Upper lobe of left lung (tissue), 6 donors: ENCODE measurements around the gene MYT1. TPM values are rescaled to one million over a fixed set of nuclear protein-coding genes. Genes with fewer than 3 reads are reported as not detected.

Experiments
- ATAC-seq, 2 donors: fragments of 200-7000 bp; cut with Tn5 transposase; one replicate each; pipeline ENCODE4 v1.9.1; 2022; ENCODE audit warnings: mild to moderate bottlenecking in 2 of 2, moderate library complexity in 2 of 2; ENCODE audit not compliant: low FRiP score in 2 of 2
- DNase-seq, 2 donors: peaks; one replicate each; pipeline ENCODE4 v3.0.0-alpha.2; 2019 to 2020
- H3K27ac ChIP-seq, 4 donors: fragments of 200-600 bp; sonication (generic); one replicate each; pipeline ENCODE4 v1.5.1; 2016 to 2019
- H3K27me3 ChIP-seq, 4 donors: fragments of 200-600 bp; sonication (generic); one replicate each; pipeline ENCODE4 v1.5.1; 2017 to 2019
- H3K36me3 ChIP-seq, 4 donors: fragments of 200-600 bp; sonication (generic); one replicate each; pipeline ENCODE4 v1.5.1; 2016 to 2019
- H3K4me1 ChIP-seq, 4 donors: fragments of 200-600 bp; sonication (generic); one replicate each; pipeline ENCODE4 v1.5.1; 2018 to 2019
- H3K4me3 ChIP-seq, 4 donors: fragments of 200-600 bp; sonication (generic); one replicate each; pipeline ENCODE4 v1.5.1; 2017 to 2019; ENCODE audit warnings: mild to moderate bottlenecking in 2 of 4, moderate library complexity in 1 of 4
- H3K9me3 ChIP-seq, 4 donors: fragments of 200-600 bp; sonication (generic); one replicate each; pipeline ENCODE4 v1.5.1; 2018 to 2019
- CTCF ChIP-seq, 6 experiments: fragments of 450-650 bp in 4 of 6; fragments of 200-600 bp in 2 of 6; sonication (generic) in 2 of 6; IDR thresholded peaks; one replicate each; pipeline ENCODE4 v1.5.1; 2016 to 2019; ENCODE audit warnings: antibody characterized with exemption in 6 of 6
- EP300 ChIP-seq, 4 donors: sonication (generic); formaldehyde crosslinking; IDR thresholded peaks; one replicate each; pipeline ENCODE4 v1.5.1; 2017; ENCODE audit warnings: antibody characterized with exemption in 4 of 4, control low read depth in 2 of 4
- POLR2A ChIP-seq, 4 donors: fragments of 450-650 bp; IDR thresholded peaks; one replicate each; pipeline ENCODE4 v1.5.1; 2016 to 2017; ENCODE audit warnings: antibody characterized with exemption in 4 of 4, mild to moderate bottlenecking in 2 of 4
- POLR2AphosphoS5 ChIP-seq, 2 donors: sonication (generic); formaldehyde crosslinking; IDR thresholded peaks; one replicate each; pipeline ENCODE4 v1.5.1; 2017; ENCODE audit warnings: antibody characterized with exemption in 2 of 2
- WGBS, 2 donors: methylation state at CpG; one replicate each; pipeline ENCODE4 v1.1.5; 2017 to 2018; 5-methylcytosine and 5-hydroxymethylcytosine counted together
- total RNA-seq, 6 donors: library from RNA; depleted of rRNA in 4 of 6; stranded (reverse); fragments of >200 nt in 4 of 6; gene quantifications; one replicate each; pipeline versions ENCODE4 v1.1.0 to v1.2.1, GENCODE V29; 2016 to 2021
- donor health status: DM: no; HTN: no; CAD: no; lungs with moderate emphysema.
- donor health status: DM: no; HTN: yes; CAD: no; lungs with severe emphysema.

The MYT1 gene
- total RNA-seq, 6 donors from 2014 or later, result 0.09 to 3.1 TPM; not detected in 4

GRCh38 chr20:64205611-64206026 is 41.4 kb downstream of the MYT1 start:
- no peak overlapping the region for H3K27ac ChIP-seq
- no peaks in the 10 kb centered on the region for H3K27me3 ChIP-seq
- 71 to 77% methylated on average over 17 of the region's 17 CpGs for WGBS, 2 donors
- TF ChIP-seq CTCF (IDR thresholded peaks at IDR 0.05), result no peak
- no peak for TF ChIP-seq POLR2A (IDR thresholded peaks at IDR 0.05)
- no peak for TF ChIP-seq POLR2AphosphoS5 (IDR thresholded peaks at IDR 0.05)
- no peak for TF ChIP-seq EP300 (IDR thresholded peaks at IDR 0.05)
- ATAC-seq (no peak), DNase-seq (no peak)
- H3K36me3 ChIP-seq, result no peaks in the 10 kb centered on the region
- no peak overlapping the region for H3K4me3 ChIP-seq
- no peaks in the 10 kb centered on the region for H3K4me1 ChIP-seq
- no peaks in the 10 kb centered on the region for H3K9me3 ChIP-seq

GRCh38 chr20:64206614-64207013 is 42.4 kb downstream of the MYT1 start:
- ATAC-seq (no peak), DNase-seq (no peak)
- Histone ChIP-seq H3K4me1 (peaks cover 0 to 5% (median under 1%) of the 10 kb centered on the region in 4 donors), H3K9me3 (no peaks in the 10 kb centered on the region), H3K4me3 (no peak overlapping the region), H3K36me3 (no peaks in the 10 kb centered on the region), H3K27ac (no peak overlapping the region), H3K27me3 (no peaks in the 10 kb centered on the region)
- TF ChIP-seq POLR2AphosphoS5 (IDR thresholded peaks at IDR 0.05) (no peak), EP300 (IDR thresholded peaks at IDR 0.05) (no peak), POLR2A (IDR thresholded peaks at IDR 0.05) (no peak), CTCF (IDR thresholded peaks at IDR 0.05) (no peak)
- 90 to 95% methylated on average over 6 to 8 of the region's 8 CpGs for WGBS, 2 donors

GRCh38 chr20:64207641-64208590 is 43.7 kb downstream of the MYT1 start:
- TF ChIP-seq POLR2A (IDR thresholded peaks at IDR 0.05) (no peak), POLR2AphosphoS5 (IDR thresholded peaks at IDR 0.05) (no peak), CTCF (IDR thresholded peaks at IDR 0.05) (no peak), EP300 (IDR thresholded peaks at IDR 0.05) (no peak)
- no peaks in the 10 kb centered on the region for H3K36me3 ChIP-seq
- H3K27ac ChIP-seq, result no peak overlapping the region
- peak in 1 of 2 donors; percentile 65 for DNase-seq
- H3K4me1 ChIP-seq, result peaks cover 2 to 14% (median 9%) of the 10 kb centered on the region in 4 donors
- no peaks in the 10 kb centered on the region for H3K27me3 ChIP-seq
- H3K4me3 ChIP-seq, result no peak overlapping the region
- ATAC-seq, result no peak
- H3K9me3 ChIP-seq, result no peaks in the 10 kb centered on the region
- WGBS, 2 donors, result 84 to 87% methylated on average over 22 to 25 of the region's 25 CpGs

- Histone ChIP-seq H3K4me1 (peaks cover 7 to 21% (median 12%) of the 10 kb centered on the region in 4 donors), H3K4me3 (no peak overlapping the region), H3K36me3 (no peaks in the 10 kb centered on the region), H3K27me3 (no peaks in the 10 kb centered on the region), H3K27ac (no peak overlapping the region), H3K9me3 (no peaks in the 10 kb centered on the region)
- ATAC-seq (no peak), DNase-seq (peak in 1 of 2 donors; percentile 58)
- 87 to 88% methylated on average over 5 to 7 of the region's 7 CpGs for WGBS, 2 donors
- TF ChIP-seq EP300 (IDR thresholded peaks at IDR 0.05) (no peak), POLR2AphosphoS5 (IDR thresholded peaks at IDR 0.05) (no peak), POLR2A (IDR thresholded peaks at IDR 0.05) (no peak), CTCF (IDR thresholded peaks at IDR 0.05) (no peak)
These were observed 44.9 kb downstream of the MYT1 start for GRCh38 chr20:64209148-64209547.
